ENCODE results near the gene GADD45G.

GADD45G gene

GRCh38 chr9:89592963-89593726 is 11.7 kb upstream of the GADD45G start:
- DNase-seq (ENCODE audit: low read depth in 2 of 2), result no peak

- peak; percentile 55 to 64 for DNase-seq (ENCODE audit: low read depth in 2 of 2)
These were observed 10.9 kb upstream of the GADD45G start for GRCh38 chr9:89593727-89594427.

DNA sequence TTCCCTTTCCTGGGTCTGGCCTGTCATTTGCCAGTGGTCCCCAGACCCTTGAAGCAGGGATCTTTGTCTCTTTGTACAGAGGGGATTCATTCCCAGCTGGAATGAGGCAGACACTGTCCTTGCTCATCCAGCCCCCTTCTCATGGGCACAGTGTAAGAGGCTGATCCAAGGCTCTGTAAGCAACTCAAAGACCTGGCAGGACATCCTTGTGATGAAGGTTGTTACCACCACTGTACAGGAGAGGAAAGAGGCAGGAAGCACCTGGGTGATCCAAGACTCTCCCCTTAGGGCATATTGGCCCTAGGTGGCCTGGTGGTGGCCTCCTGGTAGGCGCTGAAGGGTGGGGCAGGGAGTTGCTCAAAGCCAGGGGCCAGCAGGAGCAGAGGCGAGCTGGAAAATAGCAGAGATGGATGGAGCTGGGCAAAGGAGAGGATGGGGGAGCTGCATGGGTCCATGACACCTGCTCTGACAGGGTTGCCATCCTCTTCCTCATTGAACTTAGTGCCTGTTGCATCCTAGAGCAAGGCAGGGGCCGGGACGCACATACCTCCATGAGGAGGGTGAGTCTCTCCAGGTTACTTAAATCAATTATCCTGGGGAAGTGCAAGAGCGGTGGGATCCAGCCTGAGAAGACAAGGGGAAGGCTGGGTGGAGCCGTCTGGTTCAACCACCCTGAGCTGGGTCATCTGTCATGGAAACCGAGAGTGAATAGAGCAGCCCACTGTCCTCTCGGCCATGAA is 9.8 kb upstream of the GADD45G start:
- no peak for DNase-seq (ENCODE audit: low read depth in 2 of 2)

DNA sequence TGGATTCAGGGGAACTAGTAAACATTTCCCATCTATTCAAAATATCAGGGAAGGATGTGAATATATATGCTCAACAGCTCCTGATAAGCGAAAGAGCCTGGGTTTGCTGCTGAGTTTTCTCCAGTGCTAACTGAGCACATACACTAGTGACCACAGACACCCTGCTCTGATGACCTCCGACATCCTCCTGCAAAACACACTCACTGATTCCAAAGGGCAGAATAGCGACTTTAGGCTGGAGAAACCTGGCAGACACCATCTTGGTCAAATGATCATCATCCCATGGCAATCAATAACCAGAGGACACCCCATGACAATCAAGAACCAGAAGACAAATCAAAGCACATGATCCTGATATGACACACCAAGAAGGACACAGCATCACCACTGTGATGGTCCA is 9.2 kb upstream of the GADD45G start:
- no peak for DNase-seq (ENCODE audit: low read depth in 2 of 2)

GRCh38 chr9:89596937-89597555 is 7.8 kb upstream of the GADD45G start:
- no peak for DNase-seq (ENCODE audit: low read depth in 2 of 2)

- peak; percentile 22 to 44 for DNase-seq (ENCODE audit: low read depth in 2 of 2)
These were observed 7.0 kb upstream of the GADD45G start for GRCh38 chr9:89597711-89598362.

- no peak for DNase-seq (ENCODE audit: low read depth in 2 of 2)
These were observed 6.5 kb upstream of the GADD45G start for GRCh38 chr9:89598363-89598713.

DNA sequence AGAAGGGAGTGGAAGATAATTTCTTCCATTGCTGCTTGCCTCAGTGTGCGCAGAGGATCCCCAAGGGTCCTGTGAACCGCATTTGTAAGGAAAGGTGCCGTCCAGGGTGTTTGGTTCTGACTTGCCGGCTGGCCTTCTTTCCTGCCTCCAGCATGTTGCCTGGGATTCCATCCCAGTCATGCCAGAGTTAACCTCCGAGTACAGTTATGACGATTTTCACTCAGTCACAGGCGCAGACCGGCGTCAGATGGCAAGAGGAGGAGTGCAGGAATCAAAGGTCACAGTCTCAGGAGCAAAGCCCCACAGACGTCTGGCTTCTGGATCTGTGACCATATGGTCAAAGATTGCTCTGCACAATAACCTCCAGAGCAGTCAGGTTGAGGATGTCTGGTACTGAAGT is 5.9 kb upstream of the GADD45G start:
- DNase-seq (ENCODE audit: low read depth in 2 of 2), result no peak

DNA sequence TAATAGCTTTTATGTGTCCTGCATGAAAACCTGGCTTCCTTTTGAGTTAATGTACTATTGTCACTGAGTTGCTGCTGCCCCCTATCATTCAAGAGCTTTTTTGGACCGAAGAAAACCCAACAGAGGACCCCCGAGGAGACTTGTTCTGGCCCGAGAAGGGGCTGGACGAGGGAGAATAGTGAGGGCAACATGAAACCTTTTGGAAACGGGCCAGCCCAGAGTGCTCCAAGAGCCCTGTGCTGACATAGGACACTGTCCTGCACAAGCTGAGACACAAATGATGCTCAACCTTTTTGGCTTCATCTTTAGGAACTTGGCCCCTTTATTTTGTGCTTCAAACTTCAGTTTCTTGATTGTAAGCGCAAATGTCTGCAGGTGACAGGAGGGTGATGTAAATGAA is 4.0 kb upstream of the GADD45G start:
- no peak for DNase-seq (ENCODE audit: low read depth in 2 of 2)

DNA sequence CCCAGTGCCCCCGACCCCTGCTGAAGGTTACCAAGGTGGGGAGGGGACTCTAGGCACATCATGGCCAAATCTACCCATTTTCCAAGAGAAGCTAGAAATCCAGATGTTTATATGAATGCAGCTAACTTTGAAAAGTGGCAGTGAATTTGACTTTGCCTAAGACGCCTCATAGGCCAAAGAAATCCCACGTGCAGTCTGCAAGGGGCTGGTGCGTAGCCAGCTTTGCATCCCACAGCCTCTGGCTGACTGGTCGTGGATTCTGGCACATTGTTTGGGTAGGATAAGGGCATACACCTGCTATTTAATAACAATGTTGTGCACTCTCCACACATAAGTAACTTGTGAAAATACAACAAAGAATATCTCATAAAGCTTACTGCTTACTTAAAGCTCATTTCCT is 3.5 kb upstream of the GADD45G start:
- no peak for DNase-seq (ENCODE audit: low read depth in 2 of 2)

- DNase-seq (ENCODE audit: low read depth in 2 of 2), result no peak
These were observed 2.8 kb upstream of the GADD45G start for GRCh38 chr9:89601856-89602562.

GRCh38 chr9:89602978-89603766 is 1.6 kb upstream of the GADD45G start:
- peak; percentile 87 to 90 for DNase-seq (ENCODE audit: low read depth in 2 of 2)

DNA sequence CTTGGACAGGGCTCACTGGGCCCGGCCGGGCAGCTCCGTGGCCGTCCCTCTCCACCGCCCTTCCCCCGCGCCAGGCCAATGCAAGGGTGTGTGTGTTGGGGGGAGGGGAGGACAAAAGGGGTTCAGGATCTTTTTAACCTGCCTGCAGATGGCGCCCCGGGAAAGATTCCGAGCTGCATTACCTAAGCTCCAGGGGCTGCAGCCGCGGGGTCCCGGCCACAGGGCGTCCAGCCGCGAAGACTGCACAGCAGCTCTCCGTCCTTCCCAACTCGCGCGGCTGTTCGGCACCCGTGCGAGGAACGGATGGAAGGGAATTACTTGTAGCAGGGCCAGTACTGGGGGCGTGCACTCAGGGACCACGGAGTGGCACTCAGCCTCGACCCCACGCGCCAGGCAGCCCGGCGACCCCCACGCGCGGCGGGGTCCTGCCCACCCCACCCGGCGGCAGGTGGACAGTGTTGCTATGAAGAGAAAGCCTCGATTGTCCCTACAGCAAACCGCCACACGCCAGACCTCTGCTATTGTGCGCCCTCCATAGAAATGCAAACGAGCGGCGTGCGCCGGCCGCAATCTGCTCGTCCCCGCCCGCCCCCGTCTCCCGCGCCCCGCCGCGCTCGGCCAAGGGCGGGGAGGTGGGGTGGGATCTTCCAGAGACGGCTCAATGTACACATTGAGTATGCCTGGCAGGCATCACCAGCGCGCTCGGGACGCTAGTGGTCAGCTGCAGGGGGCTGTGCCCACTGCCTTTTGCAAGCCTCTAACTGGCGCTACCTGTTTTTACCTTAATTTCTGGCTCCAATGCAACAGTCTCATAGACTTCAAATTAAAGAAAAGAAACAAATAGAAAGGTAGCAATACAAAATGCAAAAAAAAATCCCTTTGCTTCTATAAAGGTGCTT is 796 bp upstream of the GADD45G start:
- peak; percentile 15 to 31 for DNase-seq (ENCODE audit: low read depth in 2 of 2)

- DNase-seq (ENCODE audit: low read depth in 2 of 2), result peak; percentile 41 to 43
These were observed 745 bp downstream of the GADD45G start for GRCh38 chr9:89605465-89606048.

DNA sequence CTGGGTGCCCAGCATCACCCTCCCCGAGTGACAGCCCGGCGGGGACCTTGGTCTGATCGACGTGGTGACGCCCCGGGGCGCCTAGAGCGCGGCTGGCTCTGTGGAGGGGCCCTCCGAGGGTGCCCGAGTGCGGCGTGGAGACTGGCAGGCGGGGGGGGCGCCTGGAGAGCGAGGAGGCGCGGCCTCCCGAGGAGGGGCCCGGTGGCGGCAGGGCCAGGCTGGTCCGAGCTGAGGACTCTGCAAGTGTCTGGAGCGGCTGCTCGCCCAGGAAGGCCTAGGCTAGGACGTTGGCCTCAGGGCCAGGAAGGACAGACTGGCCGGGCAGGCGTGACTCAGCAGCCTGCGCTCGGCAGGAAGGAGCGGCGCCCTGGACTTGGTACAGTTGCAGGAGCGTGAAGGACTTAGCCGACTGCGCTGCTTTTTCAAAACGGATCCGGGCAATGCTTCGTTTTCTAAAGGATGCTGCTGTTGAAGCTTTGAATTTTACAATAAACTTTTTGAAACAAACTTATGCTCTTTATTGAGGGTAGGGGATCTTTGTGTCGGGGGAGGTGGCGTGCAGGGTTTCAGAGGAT is 1.3 kb downstream of the GADD45G start:
- peak in 1 of 2 donors; percentile 30 for DNase-seq (ENCODE audit: low read depth in 2 of 2)

GRCh38 chr9:89606624-89607311 is 2.0 kb downstream of the GADD45G start:
- DNase-seq (ENCODE audit: low read depth in 2 of 2), result peak; percentile 13 to 25

DNA sequence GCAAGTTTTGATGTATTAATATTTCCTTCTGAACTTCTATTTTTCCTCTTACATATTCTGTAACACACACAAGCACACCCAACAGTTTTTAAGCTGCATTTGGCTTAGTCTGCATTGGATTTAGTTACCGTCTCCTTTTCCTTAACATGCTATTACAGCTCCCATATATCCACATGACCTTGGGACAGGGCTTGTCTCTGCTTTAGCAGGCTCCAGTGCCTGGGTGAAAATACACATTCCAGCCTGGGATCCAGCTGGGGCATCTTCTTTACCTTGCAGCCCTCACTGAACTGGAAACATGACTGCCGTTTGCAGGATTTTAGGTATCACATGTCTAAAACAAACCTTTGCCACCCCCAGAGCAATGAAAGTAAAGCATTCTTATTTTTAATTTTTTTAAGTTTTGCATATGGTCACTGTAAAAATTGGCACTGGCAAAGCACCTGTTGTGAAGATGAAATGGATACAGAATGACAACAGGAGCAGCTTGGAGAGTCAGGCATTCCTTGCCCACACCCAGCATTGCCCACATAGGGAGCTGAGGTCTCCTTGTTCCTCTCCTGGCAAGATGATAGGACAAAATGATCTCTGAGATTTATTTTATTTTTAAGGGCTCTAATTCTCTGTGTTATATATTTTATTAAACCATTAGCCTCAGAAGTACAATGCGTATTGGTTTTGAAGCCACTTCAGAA is 4.0 kb downstream of the GADD45G start:
- DNase-seq (ENCODE audit: low read depth in 2 of 2), result no peak
